Nephron (organoid): ENCODE data around the gene ATG14.
"Not testable (repeated sequence)": the region's sequence is repeated elsewhere in the genome, so short reads cannot be mapped to it uniquely, and the experiment has no call there.

Experiments
- H3K27ac Mint-ChIP-seq, 3 experiments: 2 replicates each; pipeline ENCODE4 v1.8.0; 2020; ENCODE audit warnings: mixed read lengths in 3 of 3, mild to moderate bottlenecking in 2 of 3, moderate library complexity in 1 of 3
- H3K27me3 Mint-ChIP-seq: 2 replicates; pipeline ENCODE4 v1.8.0; 2021; ENCODE audit warnings: low read depth, mild to moderate bottlenecking, moderate library complexity, mixed read lengths
- H3K36me3 Mint-ChIP-seq: 2 replicates; pipeline ENCODE4 v1.8.0; 2020; ENCODE audit warnings: low read depth, mixed read lengths
- H3K4me1 Mint-ChIP-seq: 2 replicates; pipeline ENCODE4 v1.8.0; 2020; ENCODE audit warnings: mixed read lengths
- H3K4me3 Mint-ChIP-seq, 3 experiments: 2 replicates each; pipeline ENCODE4 v1.8.0; 2020; ENCODE audit warnings: mild to moderate bottlenecking in 3 of 3, mixed read lengths in 3 of 3, moderate library complexity in 2 of 3
- H3K9me3 Mint-ChIP-seq: 2 replicates; pipeline ENCODE4 v1.8.0; 2020; ENCODE audit warnings: mixed read lengths
- CTCF ChIP-seq, 3 experiments: fragments of 200-600 bp; sonication (generic); IDR thresholded peaks; one replicate each; pipeline ENCODE4 v1.5.0; 2021; ENCODE audit warnings: antibody characterized with exemption in 3 of 3; ENCODE audit not compliant: unreplicated experiment in 3 of 3

ATG14 gene

GRCh38 chr14:55411426-55412389, at the start of gene ATG14:
Gene ATG14 (minus strand): TSS chr14:55411830. CDS start chr14:55411822, 8 bp downstream.
- no peak for TF ChIP-seq CTCF (IDR thresholded peaks at IDR 0.05; ENCODE audit: unreplicated experiment in 3 of 3)
- Mint-ChIP-seq H3K36me3 (no peaks in the 10 kb centered on the region), H3K9me3 (no peaks in the 10 kb centered on the region), H3K27me3 (peaks cover 5% of the 10 kb centered on the region), H3K27ac (peak within 1 kb of the TSS; percentile 90 to 93 (median 92)), H3K4me3 (peak within 1 kb of the TSS; percentile 91 to 96 (median 96)), H3K4me1 (peaks cover 35% of the 10 kb centered on the region)

- peaks cover 11% of the 10 kb centered on the region for H3K4me1 Mint-ChIP-seq
- no peak overlapping the region for H3K4me3 Mint-ChIP-seq
- H3K27me3 Mint-ChIP-seq: peaks cover 10% of the 10 kb centered on the region
- peaks cover 4% of the 10 kb centered on the region for H3K9me3 Mint-ChIP-seq
- H3K27ac Mint-ChIP-seq: no peak overlapping the region
- H3K36me3 Mint-ChIP-seq: no peaks in the 10 kb centered on the region
- no peak for TF ChIP-seq CTCF (IDR thresholded peaks at IDR 0.05; ENCODE audit: unreplicated experiment in 3 of 3)
Observed at GRCh38 chr14:55458800-55459515, 47.3 kb upstream of the ATG14 start.

GRCh38 chr14:55457496-55457895, 45.9 kb upstream of the ATG14 start:
- H3K36me3 Mint-ChIP-seq: no peaks in the 10 kb centered on the region
- no peak for TF ChIP-seq CTCF (IDR thresholded peaks at IDR 0.05; ENCODE audit: unreplicated experiment in 3 of 3)
- H3K4me3 Mint-ChIP-seq: no peak overlapping the region
- H3K27ac Mint-ChIP-seq: no peak overlapping the region
- H3K27me3 Mint-ChIP-seq: peaks cover 7% of the 10 kb centered on the region
- peaks cover 14% of the 10 kb centered on the region for H3K4me1 Mint-ChIP-seq
- peaks cover 4% of the 10 kb centered on the region for H3K9me3 Mint-ChIP-seq

- H3K4me3 Mint-ChIP-seq, H3K27ac Mint-ChIP-seq, H3K27me3 Mint-ChIP-seq, H3K36me3 Mint-ChIP-seq, H3K9me3 Mint-ChIP-seq: not testable (repeated sequence)
- H3K4me1 Mint-ChIP-seq: peaks cover 21% of the 10 kb centered on the region
Observed at GRCh38 chr14:55456411-55456810, 44.8 kb upstream of the ATG14 start.

GRCh38 chr14:55454264-55455002, 42.8 kb upstream of the ATG14 start:
- Mint-ChIP-seq H3K27ac (peak overlapping the region; percentile 61 to 90 (median 87)), H3K4me3 (peak overlapping the region in 2 of 3 experiments; percentile 9 to 22), H3K36me3 (no peaks in the 10 kb centered on the region), H3K4me1 (peaks cover 31% of the 10 kb centered on the region), H3K27me3 (no peaks in the 10 kb centered on the region), H3K9me3 (peaks cover 4% of the 10 kb centered on the region)
- TF ChIP-seq CTCF (IDR thresholded peaks at IDR 0.05; ENCODE audit: unreplicated experiment in 3 of 3): no peak

GRCh38 chr14:55451950-55452349, 40.3 kb upstream of the ATG14 start:
- Mint-ChIP-seq H3K27me3 (no peaks in the 10 kb centered on the region), H3K9me3 (no peaks in the 10 kb centered on the region)

More at GRCh38 chr14:55451950-55452349, 40.3 kb upstream of the ATG14 start:
- Mint-ChIP-seq H3K4me3 (no peak overlapping the region), H3K36me3 (no peaks in the 10 kb centered on the region), H3K27ac (peak overlapping the region in 2 of 3 experiments; percentile 1 to 40), H3K4me1 (peaks cover 47% of the 10 kb centered on the region)
- no peak for TF ChIP-seq CTCF (IDR thresholded peaks at IDR 0.05; ENCODE audit: unreplicated experiment in 3 of 3)
